SK-N-SH (cell line): Measurements from ENCODE around the gene GTF2B. TPM values are rescaled to one million over a fixed set of nuclear protein-coding genes. Genes with fewer than 3 reads are reported as not detected.
"Not testable (repeated sequence)": the region's sequence is repeated elsewhere in the genome, so short reads cannot be mapped to it uniquely, and the experiment has no call there.

Experiments used
- CTCF ChIA-PET: fragments of 300-600, 350-600 bp; formaldehyde crosslinking; extraction: SDS; loops from one replicate; lab custom pipeline; 2021; lab: Yijun Ruan, JAX
- POLR2A ChIA-PET: fragments of 350-600 bp; sonication (Branson Sonifier 250); formaldehyde crosslinking; extraction: SDS; loops from one replicate; lab custom pipeline; 2020; ENCODE audit warnings: antibody characterized with exemption, inconsistent platforms; lab: Yijun Ruan, JAX
- DNase-seq: peaks from one replicate; pipeline ENCODE4 v3.0.0; 2012
- H2AFZ ChIP-seq: fragments of 200-600 bp; sonication (generic); 2 replicates; pipeline ENCODE4 v1.8.1; 2016; ENCODE audit warnings: antibody characterized with exemption, mild to moderate bottlenecking, low read depth
- H3F3A ChIP-seq: fragments of 200-600 bp; sonication (generic); replicated peaks from 2 replicates; pipeline ENCODE3; 2016; ENCODE audit warnings: antibody characterized with exemption, mild to moderate bottlenecking; ENCODE audit not compliant: insufficient read depth
- H3K27ac ChIP-seq, 2 experiments: fragments of 200-500 bp in 1 of 2; fragments of 200-600 bp in 1 of 2; sonication (Bioruptor generic) in 1 of 2; sonication (generic), shearing (Covaris generic) in 1 of 2; 2 replicates each; pipeline versions ENCODE4 v1.5.1 to v1.6.1; 2014 to 2016; ENCODE audit warnings: low read depth in 2 of 2, inconsistent platforms in 1 of 2, low read length in 1 of 2, mild to moderate bottlenecking in 1 of 2, mixed read lengths in 1 of 2
- H3K27me3 ChIP-seq: fragments of 200-600 bp; sonication (generic), shearing (Covaris generic); 2 replicates; pipeline ENCODE4 v1.6.1; 2016; ENCODE audit warnings: mixed run types; ENCODE audit not compliant: insufficient read depth
- H3K36me3 ChIP-seq, 2 experiments: fragments of 200-500 bp in 1 of 2; fragments of 200-600 bp in 1 of 2; sonication (Bioruptor generic) in 1 of 2; sonication (generic) in 1 of 2; replicated peaks in 1 of 2; 2 replicates each; pipeline versions ENCODE3 to v1.5.1; 2014 to 2016; ENCODE audit warnings: low read length in 1 of 2, mild to moderate bottlenecking in 1 of 2; ENCODE audit not compliant: insufficient read depth in 2 of 2, control insufficient read depth in 1 of 2
- H3K4me1 ChIP-seq, 2 experiments: fragments of 200-500 bp in 1 of 2; fragments of 200-600 bp in 1 of 2; sonication (Bioruptor generic) in 1 of 2; sonication (generic), shearing (Covaris generic) in 1 of 2; 2 replicates each; pipeline versions ENCODE4 v1.5.1 to v1.6.1; 2014 to 2016; ENCODE audit warnings: low read depth in 1 of 2, low read length in 1 of 2, mixed run types in 1 of 2; ENCODE audit not compliant: insufficient read depth in 2 of 2, control insufficient read depth in 1 of 2
- H3K4me2 ChIP-seq: fragments of 200-600 bp; sonication (generic), shearing (Covaris generic); 2 replicates; pipeline ENCODE4 v1.6.1; 2017; ENCODE audit warnings: mixed run types
- H3K4me3 ChIP-seq, 2 experiments: fragments of 200-500 bp in 1 of 2; fragments of 200-600 bp in 1 of 2; sonication (Bioruptor generic) in 1 of 2; sonication (generic), shearing (Covaris generic) in 1 of 2; 2 replicates each; pipeline versions ENCODE4 v1.5.1 to v1.8.1; 2014 to 2016; ENCODE audit warnings: low read depth in 2 of 2, inconsistent platforms in 1 of 2, low read length in 1 of 2, mild to moderate bottlenecking in 1 of 2, mixed read lengths in 1 of 2, moderate library complexity in 1 of 2
- H3K79me2 ChIP-seq: fragments of 200-600 bp; sonication (generic); 2 replicates; pipeline ENCODE4 v1.8.1; 2017; ENCODE audit warnings: mild to moderate bottlenecking; ENCODE audit not compliant: insufficient read depth
- H3K9ac ChIP-seq: fragments of 200-600 bp; sonication (generic); 2 replicates; pipeline ENCODE4 v1.6.1; 2017; ENCODE audit warnings: mixed run types
- H3K9me2 ChIP-seq: fragments of 200-600 bp; sonication (generic); 2 replicates; pipeline ENCODE4 v1.6.1; 2017; ENCODE audit warnings: mixed run types
- H3K9me3 ChIP-seq: fragments of 200-600 bp; sonication (generic); 2 replicates; pipeline ENCODE4 v1.6.1; 2017; ENCODE audit warnings: mixed run types, mild to moderate bottlenecking, moderate library complexity
- H4K20me1 ChIP-seq: fragments of 200-600 bp; sonication (generic); 2 replicates; pipeline ENCODE4 v1.6.1; 2017; ENCODE audit warnings: mild to moderate bottlenecking, mixed run types; ENCODE audit not compliant: insufficient read depth
- CHD2 ChIP-seq: fragments of 150-350 bp; IDR thresholded peaks from 2 replicates; pipeline ENCODE4 v1.6.1; 2018; ENCODE audit warnings: low read length; ENCODE audit not compliant: partially characterized antibody
- FOXJ3 ChIP-seq: sonication (generic); formaldehyde crosslinking; IDR thresholded peaks from 2 replicates; pipeline ENCODE4 v1.5.1; 2020; ENCODE audit warnings: mild to moderate bottlenecking, missing genetic modification reagents
- FOXM1 ChIP-seq: IDR thresholded peaks from 2 replicates; pipeline ENCODE4 v1.4.0; 2012; ENCODE audit warnings: low read depth, mild to moderate bottlenecking
- GABPA ChIP-seq: IDR thresholded peaks from 2 replicates; pipeline ENCODE4 v1.4.0; 2012; ENCODE audit warnings: low read depth, mild to moderate bottlenecking
- JUND ChIP-seq: IDR thresholded peaks from 2 replicates; pipeline ENCODE4 v1.4.0; 2012
- NFIC ChIP-seq: IDR thresholded peaks from 2 replicates; pipeline ENCODE4 v1.4.0; 2012; ENCODE audit warnings: borderline replicate concordance
- NRF1 ChIP-seq: IDR thresholded peaks from 2 replicates; pipeline ENCODE4 v1.6.1; 2012; ENCODE audit warnings: low read depth, mild to moderate bottlenecking, low read length
- POLR2AphosphoS5 ChIP-seq: IDR thresholded peaks from 2 replicates; pipeline ENCODE4 v1.6.1; 2012; ENCODE audit warnings: low read depth, low read length
- RCOR1 ChIP-seq: fragments of 150-350 bp; IDR thresholded peaks from 2 replicates; pipeline ENCODE4 v1.6.1; 2017; ENCODE audit warnings: antibody characterized with exemption, low read length
- RXRA ChIP-seq: IDR thresholded peaks from 2 replicates; pipeline ENCODE4 v1.4.0; 2012; ENCODE audit warnings: low read depth, mild to moderate bottlenecking, borderline replicate concordance
- SIN3A ChIP-seq: IDR thresholded peaks from 2 replicates; pipeline ENCODE4 v1.6.1; 2012; ENCODE audit warnings: low read depth, mild to moderate bottlenecking, low read length, moderate library complexity, borderline replicate concordance
- TCF12 ChIP-seq: IDR thresholded peaks from 2 replicates; pipeline ENCODE4 v1.4.0; 2012
- TEAD4 ChIP-seq: IDR thresholded peaks from 2 replicates; pipeline ENCODE4 v1.4.0; 2012; ENCODE audit warnings: mild to moderate bottlenecking, borderline replicate concordance; ENCODE audit not compliant: insufficient read depth
- USF2 ChIP-seq: fragments of 150-350 bp; IDR thresholded peaks from 2 replicates; pipeline ENCODE4 v1.6.1; 2017; ENCODE audit warnings: antibody characterized with exemption, low read length, low read depth, borderline replicate concordance
- ZBTB33 ChIP-seq: IDR thresholded peaks from 2 replicates; pipeline ENCODE4 v1.4.0; 2012; ENCODE audit warnings: low read depth, borderline replicate concordance
- WGBS: methylation state at CpG from one replicate; pipeline ENCODE4 v1.1.6; 2017; ENCODE audit warnings: low lambda C conversion rate; 5-methylcytosine and 5-hydroxymethylcytosine counted together
- polyA plus RNA-seq, 3 experiments: library from polyadenylated mRNA; depleted of rRNA; stranded (reverse); fragments of >200 nt; gene quantifications; 2 replicates each; pipeline ENCODE4 v1.2.3, GENCODE V29; 2012
- TF ChIP-seq, protein P1 (sequence below): fragments of 150-350 bp; IDR thresholded peaks from 2 replicates; pipeline ENCODE4 v1.6.1; 2016; ENCODE audit warnings: mild to moderate bottlenecking, low read depth, low read length

GTF2B gene
- polyA plus RNA-seq, 1 of the 3 experiments (the other 2 are of a cell fraction), result 26.0 TPM

DNA sequence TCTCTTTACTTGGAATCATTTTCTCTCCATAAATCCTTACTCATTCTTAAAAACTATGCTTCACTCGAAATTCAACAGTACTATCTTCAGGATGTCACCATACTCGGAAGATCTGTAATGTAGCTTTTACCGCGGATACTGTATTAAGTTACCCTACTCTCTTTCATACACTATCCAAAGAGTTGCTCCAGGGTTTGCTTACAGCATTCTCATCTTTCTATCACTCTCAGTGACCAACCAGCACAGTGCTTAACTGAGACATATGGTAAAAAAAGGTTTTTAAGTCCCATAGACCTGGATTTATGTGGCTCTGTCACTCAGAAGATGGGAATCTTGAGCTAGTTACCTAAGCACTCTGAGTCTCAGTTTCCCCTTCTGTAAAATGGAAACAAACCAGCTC lies 15.8 kb downstream of the GTF2B start:
- peaks cover 90% of the 10 kb centered on the region for H3K79me2 ChIP-seq
- H3K4me1 ChIP-seq, result no peaks in the 10 kb centered on the region
- H4K20me1 ChIP-seq, result peaks cover 22% of the 10 kb centered on the region
- TF ChIP-seq, protein P1, sequence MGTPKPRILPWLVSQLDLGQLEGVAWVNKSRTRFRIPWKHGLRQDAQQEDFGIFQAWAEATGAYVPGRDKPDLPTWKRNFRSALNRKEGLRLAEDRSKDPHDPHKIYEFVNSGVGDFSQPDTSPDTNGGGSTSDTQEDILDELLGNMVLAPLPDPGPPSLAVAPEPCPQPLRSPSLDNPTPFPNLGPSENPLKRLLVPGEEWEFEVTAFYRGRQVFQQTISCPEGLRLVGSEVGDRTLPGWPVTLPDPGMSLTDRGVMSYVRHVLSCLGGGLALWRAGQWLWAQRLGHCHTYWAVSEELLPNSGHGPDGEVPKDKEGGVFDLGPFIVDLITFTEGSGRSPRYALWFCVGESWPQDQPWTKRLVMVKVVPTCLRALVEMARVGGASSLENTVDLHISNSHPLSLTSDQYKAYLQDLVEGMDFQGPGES, result no peak
- H3K36me3 ChIP-seq, result peaks cover 4 to 25% of the 10 kb centered on the region in 2 experiments
- H3K4me3 ChIP-seq, result no peak overlapping the region
- no peaks in the 10 kb centered on the region for H3K9me2 ChIP-seq
- 97% methylated on average over 4 of the region's 4 CpGs for WGBS
- POLR2A ChIA-PET, result interaction anchor here (0.6 kb wide), 1 partner anchor 53 kb away, joined by 3 read pairs; no protein-coding TSS in a partner anchor
- no peaks in the 10 kb centered on the region for H3K27me3 ChIP-seq
- CTCF ChIA-PET, result interaction anchor here (1.2 to 5.9 kb wide), 6 partner anchors 9 to 220 kb away, joined by 3 to 102 read pairs (median 8); no protein-coding TSS in a partner anchor
- no peak overlapping the region for H3K4me2 ChIP-seq
- no peak for DNase-seq
- H3K9ac ChIP-seq, result no peak overlapping the region
- H3F3A ChIP-seq, result peaks cover 12% of the 10 kb centered on the region
- no peak overlapping the region for H3K27ac ChIP-seq
- H3K9me3 ChIP-seq, result no peaks in the 10 kb centered on the region
- no peak overlapping the region for H2AFZ ChIP-seq

DNA sequence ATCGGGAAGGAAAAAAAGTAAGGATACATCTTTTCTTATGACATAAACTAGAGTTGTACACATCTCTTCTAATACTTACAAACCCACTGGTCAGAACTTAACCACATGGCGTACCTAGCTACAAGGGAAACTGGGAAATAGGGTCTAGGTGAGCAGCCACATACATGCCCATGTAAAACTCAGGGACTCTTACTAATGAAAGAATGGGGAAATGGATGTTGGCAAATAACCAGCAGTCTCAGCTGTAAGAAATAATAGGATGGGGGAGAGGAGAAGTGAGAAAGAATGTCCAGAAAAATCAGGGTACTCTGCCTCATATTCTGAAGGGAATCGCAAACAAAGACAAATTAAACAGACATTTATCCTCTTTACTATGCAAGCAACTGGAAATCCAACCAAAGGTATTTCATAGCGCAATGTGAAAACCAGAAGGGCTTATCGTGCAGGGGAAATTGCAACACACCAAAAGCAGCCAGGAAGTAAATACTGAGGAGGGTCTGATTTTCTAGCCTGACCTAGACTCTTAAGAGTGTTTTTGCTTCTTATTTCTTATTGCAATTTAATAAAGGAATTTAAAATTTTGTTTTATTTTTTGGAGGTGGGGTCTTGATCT lies 17.5 kb downstream of the GTF2B start:
- no peak for TF ChIP-seq FOXJ3 (CRISPR knock-in tag)
- no peak for TF ChIP-seq TCF12
- no peak for TF ChIP-seq NRF1
- TF ChIP-seq CHD2, result no peak
- no peak for TF ChIP-seq JUND
- TF ChIP-seq, protein P1, result no peak
- TF ChIP-seq ZBTB33, result no peak
- no peak for TF ChIP-seq FOXM1
- no peak for TF ChIP-seq SIN3A
- TF ChIP-seq RCOR1, result no peak
- no peak for TF ChIP-seq USF2
- TF ChIP-seq NFIC, result no peak
- TF ChIP-seq RXRA, result no peak
- TF ChIP-seq POLR2AphosphoS5, result no peak
- TF ChIP-seq GABPA, result no peak
- TF ChIP-seq TEAD4, result no peak
- peaks cover 22% of the 10 kb centered on the region for H4K20me1 ChIP-seq
- H3K9ac ChIP-seq, result no peak overlapping the region
- no peak for DNase-seq
- WGBS, result 82% methylated on average over 5 of the region's 5 CpGs
- no peaks in the 10 kb centered on the region for H3K27me3 ChIP-seq
- no peaks in the 10 kb centered on the region for H3K9me3 ChIP-seq
- H2AFZ ChIP-seq, result no peak overlapping the region
- H3K4me1 ChIP-seq, result no peaks in the 10 kb centered on the region
- H3K79me2 ChIP-seq, result peaks cover 95% of the 10 kb centered on the region
- no peak overlapping the region for H3K4me3 ChIP-seq
- H3K36me3 ChIP-seq, result peaks cover 4 to 23% of the 10 kb centered on the region in 2 experiments
- CTCF ChIA-PET, result interaction anchor here (0.7 kb wide), 2 partner anchors 14 to 218 kb away, joined by 3 read pairs; no protein-coding TSS in a partner anchor
- H3K9me2 ChIP-seq, result no peaks in the 10 kb centered on the region
- H3K27ac ChIP-seq, result no peak overlapping the region
- H3K4me2 ChIP-seq, result no peak overlapping the region
- H3F3A ChIP-seq, result peaks cover 6% of the 10 kb centered on the region
- POLR2A ChIA-PET, result no interaction called here

GRCh38 chr1:88869644-88870043 lies 21.7 kb downstream of the GTF2B start:
- H3K27ac ChIP-seq, H4K20me1 ChIP-seq, H3K4me1 ChIP-seq, CTCF ChIA-PET, H3K9me2 ChIP-seq, H3K27me3 ChIP-seq, POLR2A ChIA-PET, H2AFZ ChIP-seq, H3K4me3 ChIP-seq, DNase-seq, H3K4me2 ChIP-seq, H3F3A ChIP-seq, H3K9me3 ChIP-seq, H3K9ac ChIP-seq: not testable (repeated sequence)
- Histone ChIP-seq H3K36me3 (peaks cover 0 to 18% of the 10 kb centered on the region in 2 experiments), H3K79me2 (peaks cover 88% of the 10 kb centered on the region)
- 95% methylated on average over 14 of the region's 14 CpGs for WGBS
